HL-60 (cell line): Measurements from ENCODE around the gene MS4A4A.
A peak's percentile ranks its signal among the peaks of the same experiment; 100 is the strongest.

Experiments used
- DNase-seq, 2 experiments: peaks; one replicate each; pipeline ENCODE4 v3.0.0-alpha.2; 2010 to 2020; ENCODE audit warnings: low read depth in 1 of 2, low spot score in 1 of 2
- H3K27ac ChIP-seq: fragments of 250-450 bp; sonication (Bioruptor Pico); replicated peaks from 2 replicates; pipeline ENCODE4 v1.5.1; 2020; ENCODE audit warnings: mild to moderate bottlenecking, moderate library complexity
- H3K27me3 ChIP-seq: fragments of 250-450 bp; sonication (Bioruptor Pico); 2 replicates; pipeline ENCODE4 v1.5.1; 2021; ENCODE audit warnings: mild to moderate bottlenecking, moderate library complexity; ENCODE audit not compliant: insufficient read depth, poor library complexity, severe bottlenecking
- H3K4me3 ChIP-seq: replicated peaks from 2 replicates; pipeline ENCODE4 v1.5.1; 2011; ENCODE audit warnings: mild to moderate bottlenecking, control low read depth, low read length; ENCODE audit not compliant: insufficient read depth
- GABPA ChIP-seq: IDR thresholded peaks from 2 replicates; pipeline ENCODE4 v1.6.1; 2012; ENCODE audit warnings: low read depth
- POLR2AphosphoS5 ChIP-seq: IDR thresholded peaks from 2 replicates; pipeline ENCODE4 v1.6.1; 2012; ENCODE audit warnings: low read depth
- SPI1 ChIP-seq: IDR thresholded peaks from 2 replicates; pipeline ENCODE4 v1.6.1; 2012; ENCODE audit warnings: low read depth, mild to moderate bottlenecking, borderline replicate concordance
- TF ChIP-seq, protein P1 (sequence below): IDR thresholded peaks from one replicate; pipeline ENCODE4 v1.5.1; 2011; ENCODE audit warnings: low read length, control low read depth, inconsistent platforms; ENCODE audit not compliant: insufficient read depth
- TF ChIP-seq, protein P2 (sequence below): IDR thresholded peaks from 2 replicates; pipeline ENCODE4 v1.6.1; 2012; ENCODE audit warnings: low read depth; ENCODE audit not compliant: insufficient replicate concordance

Gene MS4A4A

DNA sequence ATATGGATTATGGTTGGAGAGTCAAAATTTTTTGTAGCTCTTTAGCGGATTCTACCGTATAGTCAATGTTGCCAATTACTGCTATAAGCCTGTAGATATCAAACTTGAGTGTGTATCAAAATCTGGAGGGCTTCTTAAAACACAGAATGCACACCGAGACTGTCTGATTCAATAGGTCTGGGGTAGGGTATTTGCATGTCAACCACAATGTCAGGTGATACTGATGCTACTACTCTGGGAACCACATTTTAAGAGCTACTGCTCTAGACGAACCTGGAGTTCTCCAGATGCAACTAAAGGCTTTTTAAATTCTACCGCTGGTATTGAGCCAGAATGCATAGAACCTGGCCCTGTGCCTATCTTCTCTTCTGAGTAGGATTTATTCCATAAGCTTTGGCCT is 15.8 kb upstream of the MS4A4A start:
- TF ChIP-seq POLR2AphosphoS5 (no peak), GABPA (no peak), SPI1 (no peak)
- TF ChIP-seq, protein P1, sequence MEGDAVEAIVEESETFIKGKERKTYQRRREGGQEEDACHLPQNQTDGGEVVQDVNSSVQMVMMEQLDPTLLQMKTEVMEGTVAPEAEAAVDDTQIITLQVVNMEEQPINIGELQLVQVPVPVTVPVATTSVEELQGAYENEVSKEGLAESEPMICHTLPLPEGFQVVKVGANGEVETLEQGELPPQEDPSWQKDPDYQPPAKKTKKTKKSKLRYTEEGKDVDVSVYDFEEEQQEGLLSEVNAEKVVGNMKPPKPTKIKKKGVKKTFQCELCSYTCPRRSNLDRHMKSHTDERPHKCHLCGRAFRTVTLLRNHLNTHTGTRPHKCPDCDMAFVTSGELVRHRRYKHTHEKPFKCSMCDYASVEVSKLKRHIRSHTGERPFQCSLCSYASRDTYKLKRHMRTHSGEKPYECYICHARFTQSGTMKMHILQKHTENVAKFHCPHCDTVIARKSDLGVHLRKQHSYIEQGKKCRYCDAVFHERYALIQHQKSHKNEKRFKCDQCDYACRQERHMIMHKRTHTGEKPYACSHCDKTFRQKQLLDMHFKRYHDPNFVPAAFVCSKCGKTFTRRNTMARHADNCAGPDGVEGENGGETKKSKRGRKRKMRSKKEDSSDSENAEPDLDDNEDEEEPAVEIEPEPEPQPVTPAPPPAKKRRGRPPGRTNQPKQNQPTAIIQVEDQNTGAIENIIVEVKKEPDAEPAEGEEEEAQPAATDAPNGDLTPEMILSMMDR: no peak
- TF ChIP-seq, protein P2, sequence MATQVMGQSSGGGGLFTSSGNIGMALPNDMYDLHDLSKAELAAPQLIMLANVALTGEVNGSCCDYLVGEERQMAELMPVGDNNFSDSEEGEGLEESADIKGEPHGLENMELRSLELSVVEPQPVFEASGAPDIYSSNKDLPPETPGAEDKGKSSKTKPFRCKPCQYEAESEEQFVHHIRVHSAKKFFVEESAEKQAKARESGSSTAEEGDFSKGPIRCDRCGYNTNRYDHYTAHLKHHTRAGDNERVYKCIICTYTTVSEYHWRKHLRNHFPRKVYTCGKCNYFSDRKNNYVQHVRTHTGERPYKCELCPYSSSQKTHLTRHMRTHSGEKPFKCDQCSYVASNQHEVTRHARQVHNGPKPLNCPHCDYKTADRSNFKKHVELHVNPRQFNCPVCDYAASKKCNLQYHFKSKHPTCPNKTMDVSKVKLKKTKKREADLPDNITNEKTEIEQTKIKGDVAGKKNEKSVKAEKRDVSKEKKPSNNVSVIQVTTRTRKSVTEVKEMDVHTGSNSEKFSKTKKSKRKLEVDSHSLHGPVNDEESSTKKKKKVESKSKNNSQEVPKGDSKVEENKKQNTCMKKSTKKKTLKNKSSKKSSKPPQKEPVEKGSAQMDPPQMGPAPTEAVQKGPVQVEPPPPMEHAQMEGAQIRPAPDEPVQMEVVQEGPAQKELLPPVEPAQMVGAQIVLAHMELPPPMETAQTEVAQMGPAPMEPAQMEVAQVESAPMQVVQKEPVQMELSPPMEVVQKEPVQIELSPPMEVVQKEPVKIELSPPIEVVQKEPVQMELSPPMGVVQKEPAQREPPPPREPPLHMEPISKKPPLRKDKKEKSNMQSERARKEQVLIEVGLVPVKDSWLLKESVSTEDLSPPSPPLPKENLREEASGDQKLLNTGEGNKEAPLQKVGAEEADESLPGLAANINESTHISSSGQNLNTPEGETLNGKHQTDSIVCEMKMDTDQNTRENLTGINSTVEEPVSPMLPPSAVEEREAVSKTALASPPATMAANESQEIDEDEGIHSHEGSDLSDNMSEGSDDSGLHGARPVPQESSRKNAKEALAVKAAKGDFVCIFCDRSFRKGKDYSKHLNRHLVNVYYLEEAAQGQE: no peak

DNA sequence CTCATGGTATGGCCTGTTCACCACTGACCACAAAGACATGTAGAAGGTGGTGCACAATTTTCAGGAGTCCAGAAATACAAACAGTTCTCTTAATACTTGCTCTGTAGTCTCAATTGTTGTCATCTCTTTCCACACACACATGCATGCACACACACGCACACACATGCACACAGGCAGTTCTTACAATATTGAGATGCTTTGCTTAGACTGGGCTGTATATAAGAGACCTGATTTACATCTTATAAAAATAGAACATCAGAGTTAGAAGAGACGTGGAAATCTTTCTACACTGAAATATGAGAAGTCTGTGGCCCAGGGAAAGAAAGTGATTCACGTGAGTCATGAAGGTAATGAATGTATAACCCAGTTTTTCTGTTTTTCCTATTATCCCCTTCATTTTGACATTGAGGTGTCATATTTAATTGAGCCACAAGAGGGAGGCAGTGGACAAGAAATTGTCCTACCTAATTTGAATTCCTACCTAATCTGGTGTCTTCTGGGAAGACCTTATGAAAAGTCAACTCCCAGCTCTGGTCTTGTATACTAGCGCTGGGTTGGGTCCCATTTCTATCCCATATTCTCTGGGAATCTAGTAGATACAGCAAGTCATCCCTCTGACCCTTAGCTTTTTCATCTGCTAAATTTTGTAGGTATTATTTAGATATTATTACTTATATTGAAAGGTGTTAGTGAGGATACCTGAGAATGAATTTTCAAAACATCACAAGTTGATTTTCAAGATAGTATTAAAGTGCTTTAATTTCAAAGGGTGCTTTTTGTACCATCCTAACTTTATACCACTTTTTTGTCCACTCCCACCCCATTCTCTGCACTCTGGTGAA is 14.9 kb upstream of the MS4A4A start:
- no peak overlapping the region for H3K4me3 ChIP-seq
- peaks cover 5% of the 10 kb centered on the region for H3K27me3 ChIP-seq
- no peak overlapping the region for H3K27ac ChIP-seq
- no peak for TF ChIP-seq POLR2AphosphoS5
- TF ChIP-seq, protein P1: peak; percentile 33
- peak in 1 of 2 experiments; percentile 31 for DNase-seq

More for the DNA sequence above, 15.8 kb upstream of the MS4A4A start:
- Histone ChIP-seq H3K27me3 (peaks cover 5% of the 10 kb centered on the region), H3K27ac (no peak overlapping the region), H3K4me3 (no peak overlapping the region)
- DNase-seq: no peak

DNA sequence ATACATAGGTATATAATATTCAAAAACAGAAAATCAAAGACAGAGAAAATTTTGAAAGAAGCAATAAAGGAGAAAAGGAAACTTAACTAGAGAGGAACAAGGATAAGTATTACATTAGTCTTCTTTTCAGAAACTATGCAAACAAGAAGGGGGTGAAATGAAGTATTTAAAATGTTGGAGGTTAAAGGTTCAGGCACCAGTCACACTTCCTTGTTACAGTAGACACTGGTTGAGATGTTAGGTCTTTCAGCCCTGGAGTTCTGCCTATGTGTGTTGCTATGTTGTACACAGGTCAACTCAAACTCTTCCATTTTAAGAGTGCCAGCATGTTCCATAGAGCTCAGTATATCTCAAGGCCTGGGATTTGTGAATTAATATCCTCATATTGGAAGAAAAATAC is 6.0 kb upstream of the MS4A4A start:
- H3K27ac ChIP-seq: no peak overlapping the region
- TF ChIP-seq POLR2AphosphoS5 (no peak), SPI1 (no peak), GABPA (no peak)
- TF ChIP-seq, protein P1: no peak
- TF ChIP-seq, protein P2: no peak

DNA sequence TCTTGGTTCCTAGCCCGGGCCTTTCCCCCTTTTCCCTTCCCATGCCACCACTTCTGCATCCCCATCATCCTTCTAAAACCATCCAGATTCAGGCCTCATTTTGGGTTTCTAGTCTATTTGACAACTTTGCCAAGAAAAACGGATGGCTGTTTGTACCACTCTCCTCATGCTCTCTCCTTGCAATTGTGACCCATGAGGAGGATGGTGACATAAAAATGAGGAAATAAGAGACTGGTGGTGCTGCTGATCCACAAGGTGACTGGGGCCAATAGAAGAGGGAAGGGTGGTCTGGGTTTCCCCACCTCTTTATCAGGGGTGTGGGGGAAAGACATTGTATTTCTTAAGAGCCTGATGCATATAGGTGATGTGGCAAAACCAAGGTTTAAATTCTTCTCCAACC is 1.0 kb downstream of the MS4A4A start:
- TF ChIP-seq SPI1 (no peak), GABPA (no peak), POLR2AphosphoS5 (no peak)
- TF ChIP-seq, protein P2: no peak
- TF ChIP-seq, protein P1: no peak
- no peaks in the 10 kb centered on the region for H3K27me3 ChIP-seq
- no peak for DNase-seq
- no peak overlapping the region for H3K27ac ChIP-seq
- no peak overlapping the region for H3K4me3 ChIP-seq

More for the DNA sequence above, 6.0 kb upstream of the MS4A4A start:
- no peak for DNase-seq
- Histone ChIP-seq H3K4me3 (no peak overlapping the region), H3K27me3 (no peaks in the 10 kb centered on the region)
